NCI-H82 (cell line): ENCODE measurements around the gene MICOS13.

Source experiments
- DNase-seq: peaks from one replicate; lab custom pipeline; 2025; lab: John Stamatoyannopoulos, UW

Gene MICOS13

GRCh38 chr19:5687360-5688198 lies 7.3 kb upstream of the MICOS13 start:
- DNase-seq = no peak

GRCh38 chr19:5686647-5687359 lies 6.5 kb upstream of the MICOS13 start:
- no peak for DNase-seq

- no peak for DNase-seq
Observed at GRCh38 chr19:5686326-5686646, 6.0 kb upstream of the MICOS13 start.

DNA sequence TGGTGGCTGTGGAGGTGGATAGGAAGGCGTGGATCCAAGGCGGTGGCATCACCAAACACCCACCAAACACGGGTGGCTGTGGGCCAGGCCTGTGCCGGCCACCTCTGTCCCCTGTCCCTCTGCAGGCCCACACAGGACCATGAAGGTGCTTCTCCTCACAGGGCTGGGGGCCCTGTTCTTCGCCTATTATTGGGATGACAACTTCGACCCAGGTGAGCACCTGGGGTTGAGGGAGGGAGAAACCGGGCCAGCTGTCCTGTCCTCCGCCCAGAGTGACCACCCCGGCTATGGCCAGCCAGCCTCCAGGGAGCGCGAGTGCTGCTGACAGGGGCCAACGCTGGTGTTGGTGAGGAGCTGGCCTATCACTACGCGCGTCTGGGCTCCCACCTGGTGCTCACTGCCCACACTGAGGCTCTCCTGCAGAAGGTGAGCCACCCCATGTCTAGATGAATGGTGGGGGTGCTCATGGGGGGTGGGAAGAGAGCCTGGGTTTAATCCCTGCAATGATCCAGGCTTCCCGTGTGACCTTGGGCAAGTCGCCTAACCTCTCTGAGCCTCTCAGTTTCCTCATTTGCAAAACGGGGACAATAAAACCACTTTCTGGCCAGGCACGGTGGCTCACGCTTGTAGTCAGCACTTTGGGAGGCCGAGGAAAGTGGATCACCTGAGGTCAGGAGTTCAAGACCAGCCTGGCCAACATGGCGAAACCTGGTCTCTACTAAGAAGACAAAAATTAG lies 4.5 kb upstream of the MICOS13 start:
- DNase-seq = no peak

GRCh38 chr19:5683177-5683886 lies 3.0 kb upstream of the MICOS13 start:
- no peak for DNase-seq

DNA sequence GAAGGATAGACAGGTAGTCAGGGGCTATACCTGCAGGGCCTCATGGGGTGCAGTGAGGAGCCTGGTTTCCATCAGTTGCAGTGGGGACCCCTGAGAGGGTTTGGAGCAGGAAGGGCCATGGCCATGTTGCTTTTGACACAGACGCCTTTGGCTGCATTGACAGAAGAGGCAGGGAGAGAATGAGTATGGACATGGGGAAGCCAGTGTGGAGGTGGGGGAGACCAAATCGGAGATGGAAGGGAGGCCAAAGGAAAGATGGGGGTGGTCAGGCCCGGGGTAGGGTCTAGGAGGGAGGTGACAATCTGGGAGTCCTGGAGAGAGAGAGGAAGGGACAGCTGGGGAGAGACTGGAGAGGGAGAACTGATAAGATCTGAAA lies 1.8 kb upstream of the MICOS13 start:
- no peak for DNase-seq

DNA sequence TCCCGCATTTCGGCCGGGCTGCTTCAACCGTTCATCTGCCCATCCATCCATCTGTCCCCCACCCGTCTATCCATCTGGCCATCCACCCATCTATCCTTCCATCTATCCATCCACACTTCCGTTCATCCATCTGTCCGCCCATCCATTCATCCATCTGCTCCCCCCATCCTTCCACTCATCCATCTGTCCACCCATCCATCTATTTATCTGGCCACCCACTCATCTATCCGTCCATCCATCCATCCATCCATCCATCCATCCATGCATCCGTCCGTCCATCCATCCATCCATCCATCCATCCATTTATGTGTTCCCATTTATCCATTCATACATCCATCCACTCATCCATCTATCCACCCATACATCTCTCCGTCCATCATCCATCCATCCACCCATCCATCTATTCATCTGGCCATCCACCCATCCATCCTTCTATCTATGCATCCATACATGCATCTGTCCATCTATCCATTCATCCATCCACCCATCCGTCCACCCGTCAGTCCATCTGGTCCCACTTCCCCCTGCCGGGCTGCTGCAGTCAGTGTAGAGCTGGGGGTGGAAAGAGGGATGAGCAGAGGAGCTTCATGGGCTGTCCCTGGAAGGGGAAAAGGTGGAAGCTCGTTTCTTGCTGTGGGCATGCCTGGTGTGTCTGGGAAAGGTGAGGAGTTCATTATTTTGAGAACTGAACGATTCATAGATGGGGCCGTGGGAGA lies 1.2 kb upstream of the MICOS13 start:
- peak; percentile 53 for DNase-seq

GRCh38 chr19:5680084-5680436 lies 256 bp downstream of the MICOS13 start:
- DNase-seq = peak; percentile 60

GRCh38 chr19:5679289-5680083 lies 830 bp downstream of the MICOS13 start:
- DNase-seq = no peak

DNA sequence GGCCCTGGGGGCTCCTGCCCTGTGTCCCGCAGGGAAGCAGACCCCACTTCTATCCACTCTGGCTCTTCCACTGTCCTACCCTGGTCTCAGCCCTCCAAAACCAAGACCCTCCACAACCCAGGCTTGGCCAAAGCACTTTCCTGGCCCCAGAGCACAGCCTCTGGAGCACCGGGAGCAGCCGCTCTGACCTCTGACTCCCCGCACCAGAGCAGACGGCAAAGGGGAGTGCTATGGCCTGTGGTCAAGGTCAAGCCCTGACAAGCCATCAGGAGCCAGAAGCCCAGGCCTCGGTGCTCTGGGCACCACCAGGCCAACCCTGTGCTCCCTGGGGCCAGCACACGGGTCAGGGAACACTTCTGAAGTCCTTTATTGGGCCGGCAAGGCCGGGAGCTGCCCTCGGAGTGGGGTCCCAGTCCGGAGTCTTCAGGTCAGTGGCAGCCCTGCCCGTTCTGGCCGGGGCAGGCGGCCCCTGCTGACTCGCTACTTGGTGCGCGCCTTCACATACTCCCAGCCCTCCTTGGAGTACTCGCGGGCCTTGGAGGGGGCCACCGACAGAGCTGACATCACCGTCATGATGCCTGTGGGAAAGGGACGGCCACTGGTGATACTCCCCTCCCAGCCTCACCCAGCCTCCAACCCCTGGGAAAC lies 2.1 kb downstream of the MICOS13 start:
- no peak for DNase-seq

DNA sequence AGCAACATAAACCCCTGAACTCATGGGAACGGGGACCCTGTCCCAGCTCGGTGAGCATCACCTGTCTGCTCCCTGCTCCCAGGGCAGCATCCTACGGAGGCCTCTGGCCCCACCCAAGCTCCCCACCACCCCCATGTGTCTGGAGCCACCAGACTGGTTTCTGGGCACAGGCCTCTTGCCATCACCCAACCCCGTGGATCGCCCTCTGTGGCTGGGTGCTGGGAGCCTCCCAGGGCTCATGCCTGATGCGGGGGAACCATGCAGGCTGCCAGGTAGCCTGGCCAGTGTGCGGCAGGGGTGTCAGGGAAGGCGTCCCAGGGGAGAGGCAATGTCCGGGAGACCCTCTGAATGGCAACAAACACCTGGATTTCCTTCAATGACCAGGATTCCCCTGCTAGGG lies 2.7 kb downstream of the MICOS13 start:
- no peak for DNase-seq

GRCh38 chr19:5677136-5677535 lies 3.2 kb downstream of the MICOS13 start:
- DNase-seq = no peak

DNA sequence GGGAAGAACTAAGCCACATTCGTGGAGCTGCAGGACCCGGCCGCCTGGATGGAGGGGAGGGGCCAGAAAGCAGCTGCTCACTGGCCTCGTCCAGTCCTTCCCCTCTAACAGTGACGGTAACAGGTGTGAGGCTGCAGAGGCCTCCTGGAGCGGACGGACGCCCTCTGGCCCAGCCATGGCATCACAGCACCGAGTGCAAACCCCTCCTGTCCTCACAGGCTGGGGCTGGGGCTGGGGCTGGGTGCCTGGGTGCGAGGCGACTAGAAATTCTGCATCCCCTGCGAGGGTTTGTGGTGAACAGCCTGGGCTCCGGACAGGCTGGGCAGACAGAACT lies 3.6 kb downstream of the MICOS13 start:
- DNase-seq = no peak

GRCh38 chr19:5676105-5676771 lies 4.1 kb downstream of the MICOS13 start:
- no peak for DNase-seq

GRCh38 chr19:5674714-5675113 lies 5.6 kb downstream of the MICOS13 start:
- DNase-seq = no peak

DNA sequence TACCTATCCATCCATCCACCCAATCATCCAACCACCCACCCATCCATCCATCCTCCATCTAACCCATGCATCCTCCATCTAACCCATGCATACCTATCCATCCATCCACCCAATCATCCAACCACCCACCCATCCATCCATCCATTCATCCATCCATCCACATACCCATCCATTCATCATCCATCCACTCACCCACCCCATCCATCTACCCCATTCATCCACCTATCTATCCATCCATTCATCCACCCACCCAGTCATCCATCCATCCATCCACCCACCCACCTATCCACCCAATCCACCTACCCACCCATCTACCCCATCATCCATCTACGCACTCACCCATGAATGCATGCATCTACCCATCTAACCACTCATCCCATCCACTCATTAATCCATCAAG lies 6.6 kb downstream of the MICOS13 start:
- no peak for DNase-seq

- no peak for DNase-seq
Observed at GRCh38 chr19:5672708-5673459, 7.4 kb downstream of the MICOS13 start.

GRCh38 chr19:5671600-5671999 lies 8.7 kb downstream of the MICOS13 start:
- no peak for DNase-seq

DNA sequence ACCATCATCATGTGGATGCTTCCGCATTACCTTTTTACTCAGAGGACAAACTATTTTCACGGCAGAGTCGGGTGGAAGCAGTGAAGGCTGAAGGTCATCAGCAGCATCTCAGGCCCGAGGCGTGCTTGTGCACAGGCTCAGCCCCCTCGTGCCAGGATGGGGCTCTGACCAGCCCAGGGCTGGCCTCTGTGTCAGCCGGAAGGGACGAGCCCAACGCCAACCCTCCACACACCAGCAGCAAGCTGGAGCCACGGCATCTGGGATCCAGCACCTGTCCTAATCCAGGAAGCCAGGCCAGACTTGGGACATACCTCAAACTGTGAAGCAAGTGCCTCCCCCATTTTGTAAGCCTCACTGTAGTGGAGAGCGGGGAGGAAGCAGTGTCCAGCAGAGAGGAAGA lies 11.1 kb downstream of the MICOS13 start:
- DNase-seq = no peak
